CD4-positive, alpha-beta T cell treated with Interleukin-2 at 100 ng/mL for 4 hours (primary cell): ENCODE data around the gene AGAP1.
A peak's percentile ranks its signal among the peaks of the same experiment; 100 is the strongest.

Experiments
- DNase-seq: peaks from one replicate; pipeline ENCODE4 v3.0.0-alpha.2; 2020; ENCODE audit warnings: low spot score

AGAP1 gene

DNA sequence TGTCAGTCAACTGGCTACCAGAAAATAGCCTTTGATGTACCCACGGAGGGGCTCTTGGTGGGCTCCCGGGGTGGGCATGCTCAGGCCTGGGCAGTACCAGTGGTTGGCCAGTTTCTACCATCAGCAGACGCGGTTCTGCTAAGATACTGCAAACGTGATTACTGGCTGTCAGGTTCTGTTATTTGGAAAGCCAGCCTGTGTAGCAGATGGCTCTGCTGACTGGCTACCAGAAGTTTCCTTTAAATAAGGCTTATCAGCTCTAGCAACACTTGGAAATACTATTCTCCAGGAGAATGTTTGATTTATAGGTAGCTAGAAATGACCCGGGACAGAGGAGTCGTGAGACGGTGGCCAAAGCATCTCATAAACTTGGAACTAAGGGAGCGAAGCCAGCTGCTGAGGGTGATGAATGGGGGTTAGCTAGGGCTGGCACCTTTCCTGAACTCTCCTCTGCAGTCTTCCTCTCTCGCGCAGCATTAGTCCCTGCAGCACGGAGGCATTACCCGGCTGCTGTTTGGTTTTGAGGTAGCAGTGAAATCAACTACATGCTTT lies 171.9 kb downstream of the AGAP1 start:
- no peak for DNase-seq

DNA sequence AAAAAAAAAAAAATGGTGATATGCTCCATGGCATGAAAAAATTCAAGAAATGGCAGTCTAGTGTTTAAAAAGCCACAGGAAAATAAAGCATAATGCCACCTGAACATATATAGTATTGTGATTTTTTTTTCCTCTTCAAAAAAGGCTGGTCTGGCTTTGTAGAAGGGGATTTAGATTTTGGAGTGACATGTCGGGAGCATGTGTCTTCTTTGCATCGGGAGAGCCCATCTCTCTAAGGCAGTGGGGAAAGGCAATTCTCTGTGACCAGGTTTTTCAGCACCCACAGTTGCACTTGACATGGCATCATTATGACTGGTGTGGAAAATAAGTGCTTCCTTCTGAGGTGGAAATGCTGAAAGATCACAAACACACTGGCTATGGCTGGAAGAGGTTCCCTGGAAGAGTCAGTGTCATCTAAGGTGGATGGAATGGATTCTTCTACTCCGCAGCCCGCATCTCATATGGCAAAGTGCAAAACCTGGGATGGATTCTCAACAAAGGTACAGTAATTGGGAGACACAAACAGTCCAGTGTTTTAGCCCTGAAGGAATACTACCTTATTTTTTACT lies 172.5 kb downstream of the AGAP1 start:
- DNase-seq = peak; percentile 49

DNA sequence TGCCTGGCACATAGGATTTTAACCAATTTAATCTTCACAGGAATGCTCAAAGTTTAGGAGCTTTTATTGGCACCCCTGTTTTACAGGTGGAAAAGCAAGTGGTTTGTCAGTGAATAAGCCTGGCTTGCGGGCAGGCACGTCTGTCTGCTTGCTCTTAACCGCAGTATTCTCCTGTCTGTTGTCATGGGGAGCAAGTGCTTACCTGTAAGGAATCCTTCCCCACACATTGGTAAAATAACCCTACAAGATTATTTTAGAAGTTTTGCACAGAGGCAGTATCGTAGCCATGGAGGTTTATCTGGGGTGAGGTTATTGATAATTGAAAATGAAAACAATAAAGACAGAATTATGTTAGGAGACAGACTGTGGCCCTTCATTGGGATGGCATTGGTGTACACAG lies 174.9 kb downstream of the AGAP1 start:
- DNase-seq = no peak

GRCh38 chr2:235669269-235669831 lies 175.5 kb downstream of the AGAP1 start:
- peak; percentile 52 for DNase-seq

DNA sequence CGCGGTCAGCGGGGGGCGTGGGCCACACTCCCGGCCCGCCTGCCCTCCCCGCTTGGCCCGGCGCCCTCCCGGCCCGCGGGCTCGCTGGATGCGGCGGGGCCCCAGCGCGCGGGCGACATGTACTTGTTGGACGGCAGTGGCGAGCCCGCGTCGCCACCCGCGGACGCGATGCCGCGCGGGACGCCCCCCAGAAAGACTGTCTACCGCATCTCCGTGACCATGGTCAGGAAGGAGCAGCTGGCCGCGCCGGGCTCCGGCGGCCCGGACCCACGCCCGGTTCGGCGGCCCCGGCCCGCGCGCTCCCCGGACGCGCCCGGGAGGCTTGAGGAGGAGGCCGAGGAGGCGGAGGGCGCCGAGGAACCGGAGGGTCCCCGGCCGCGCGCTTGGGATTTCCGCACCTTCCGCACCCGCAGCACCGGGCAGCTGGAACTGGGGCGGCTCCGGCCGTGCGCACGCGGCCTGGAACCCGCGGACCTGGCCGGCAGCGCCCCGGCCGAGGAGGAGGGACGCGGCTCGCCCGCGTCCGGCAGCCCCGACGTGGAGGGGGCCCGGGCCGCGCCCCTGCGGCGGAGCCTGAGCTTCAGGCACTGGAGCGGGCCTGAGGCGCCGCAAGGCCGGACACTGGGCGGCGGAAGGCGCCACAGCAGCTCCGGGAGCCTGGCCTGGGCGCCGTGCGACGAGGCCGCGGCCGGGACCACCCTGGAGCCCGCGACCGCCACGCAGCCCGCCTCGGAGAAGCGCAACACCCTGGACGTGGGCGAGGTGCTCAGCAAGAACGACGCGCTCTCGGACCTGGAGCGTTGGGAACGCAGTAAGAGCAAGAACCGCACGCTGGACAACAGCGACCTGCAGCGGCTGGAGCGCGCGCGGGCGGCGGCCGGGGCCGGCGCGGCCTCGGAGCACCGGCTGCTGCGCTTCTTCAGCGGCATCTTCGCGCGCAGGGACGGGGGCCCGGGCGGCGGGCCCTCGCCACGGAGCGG lies 176.4 kb downstream of the AGAP1 start:
- no peak for DNase-seq

- DNase-seq = no peak
These were observed 177.3 kb downstream of the AGAP1 start for GRCh38 chr2:235670974-235671787.

- no peak for DNase-seq
These were observed 178.9 kb downstream of the AGAP1 start for GRCh38 chr2:235672720-235673119.

DNA sequence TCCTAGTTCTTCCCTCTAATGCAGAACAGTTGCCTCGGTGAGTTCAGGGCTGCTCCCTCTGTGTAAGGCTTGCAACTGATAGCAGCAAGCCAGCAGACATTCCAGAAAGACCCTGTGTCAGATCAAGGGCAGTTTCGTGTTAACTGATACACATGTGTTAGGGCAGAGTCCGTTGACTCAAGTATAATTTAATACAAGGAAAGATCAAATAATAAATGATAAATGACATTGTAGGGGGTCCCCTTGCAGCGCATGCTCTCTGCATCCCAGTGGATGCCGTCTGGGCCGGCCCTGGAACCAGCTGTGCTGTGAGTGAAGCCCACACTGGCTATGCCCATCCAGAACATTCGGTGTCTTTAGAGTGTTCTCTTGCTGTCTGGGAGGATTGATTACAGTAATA lies 180.3 kb downstream of the AGAP1 start:
- no peak for DNase-seq

GRCh38 chr2:235674812-235675211 lies 181.0 kb downstream of the AGAP1 start:
- no peak for DNase-seq

GRCh38 chr2:235675678-235676535 lies 182.1 kb downstream of the AGAP1 start:
- no peak for DNase-seq

DNA sequence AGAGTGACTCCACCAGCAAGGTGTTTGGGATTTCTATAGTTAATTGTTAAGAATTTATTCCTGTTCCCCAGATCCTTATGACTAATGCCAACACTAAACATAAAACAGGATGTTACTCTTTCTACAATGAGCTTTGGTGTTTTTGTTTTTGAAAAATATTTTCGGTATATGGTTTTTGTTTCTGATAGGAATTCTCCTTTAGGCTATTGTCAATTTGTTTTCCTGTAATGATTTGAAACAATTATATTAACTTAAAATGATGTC lies 182.6 kb downstream of the AGAP1 start:
- no peak for DNase-seq

GRCh38 chr2:235677276-235677788 lies 183.5 kb downstream of the AGAP1 start:
- no peak for DNase-seq

DNA sequence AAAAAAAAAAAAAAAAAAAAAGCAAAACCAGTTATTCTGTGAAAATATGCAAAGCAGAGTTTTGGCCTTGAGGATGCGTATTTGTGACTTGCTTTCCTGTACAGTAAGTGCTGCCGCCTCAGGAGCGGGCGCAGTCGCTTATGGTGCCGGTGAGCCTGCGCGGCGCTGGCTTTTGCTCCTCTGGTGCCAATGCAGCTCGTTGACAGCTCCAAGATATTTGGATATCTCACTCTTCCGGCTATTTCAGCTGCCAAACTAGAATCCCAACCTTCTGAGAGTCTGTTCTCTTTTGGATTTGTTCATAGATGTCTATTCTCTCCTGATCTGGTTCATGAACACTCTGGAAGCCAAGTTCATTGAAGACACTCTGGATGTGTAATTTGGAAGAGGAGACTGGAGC lies 184.1 kb downstream of the AGAP1 start:
- DNase-seq = no peak

- DNase-seq = no peak
These were observed 184.9 kb downstream of the AGAP1 start for GRCh38 chr2:235678712-235679111.

- DNase-seq = no peak
These were observed 185.6 kb downstream of the AGAP1 start for GRCh38 chr2:235679471-235679870.

DNA sequence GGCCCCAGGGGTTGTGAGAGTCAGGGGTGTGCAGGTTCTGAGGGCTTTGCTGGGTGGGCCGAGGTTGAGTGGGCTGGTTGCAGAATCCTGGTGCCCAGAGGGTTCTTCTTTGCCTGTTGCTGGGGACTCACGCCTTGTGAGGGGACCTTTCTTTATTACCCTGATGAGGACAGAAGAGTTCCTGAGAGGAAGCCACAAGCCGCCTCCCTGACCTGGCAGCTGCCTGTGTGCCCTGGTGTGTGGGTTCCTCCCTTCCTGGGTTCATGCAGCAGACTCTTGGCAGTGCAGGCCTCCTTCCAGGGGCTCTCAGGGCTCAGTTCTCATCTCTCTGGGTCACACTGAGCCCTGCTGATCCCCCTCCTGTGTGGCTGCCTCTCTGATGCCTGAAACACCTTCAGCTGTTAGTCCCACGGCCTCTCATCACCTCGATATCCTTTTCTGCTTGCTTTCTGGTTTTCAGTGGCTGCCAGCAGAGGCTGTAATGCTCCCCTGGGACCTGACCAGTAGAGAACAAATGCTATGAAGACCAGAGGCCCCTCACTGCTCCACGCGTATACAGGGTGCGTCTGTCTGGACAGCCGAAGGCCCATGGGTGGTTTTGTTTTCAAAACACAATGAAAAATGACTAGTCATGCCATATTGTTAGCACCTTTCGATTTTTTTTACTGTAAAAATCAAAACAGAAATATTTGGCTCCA lies 191.3 kb downstream of the AGAP1 start:
- peak; percentile 7 for DNase-seq

DNA sequence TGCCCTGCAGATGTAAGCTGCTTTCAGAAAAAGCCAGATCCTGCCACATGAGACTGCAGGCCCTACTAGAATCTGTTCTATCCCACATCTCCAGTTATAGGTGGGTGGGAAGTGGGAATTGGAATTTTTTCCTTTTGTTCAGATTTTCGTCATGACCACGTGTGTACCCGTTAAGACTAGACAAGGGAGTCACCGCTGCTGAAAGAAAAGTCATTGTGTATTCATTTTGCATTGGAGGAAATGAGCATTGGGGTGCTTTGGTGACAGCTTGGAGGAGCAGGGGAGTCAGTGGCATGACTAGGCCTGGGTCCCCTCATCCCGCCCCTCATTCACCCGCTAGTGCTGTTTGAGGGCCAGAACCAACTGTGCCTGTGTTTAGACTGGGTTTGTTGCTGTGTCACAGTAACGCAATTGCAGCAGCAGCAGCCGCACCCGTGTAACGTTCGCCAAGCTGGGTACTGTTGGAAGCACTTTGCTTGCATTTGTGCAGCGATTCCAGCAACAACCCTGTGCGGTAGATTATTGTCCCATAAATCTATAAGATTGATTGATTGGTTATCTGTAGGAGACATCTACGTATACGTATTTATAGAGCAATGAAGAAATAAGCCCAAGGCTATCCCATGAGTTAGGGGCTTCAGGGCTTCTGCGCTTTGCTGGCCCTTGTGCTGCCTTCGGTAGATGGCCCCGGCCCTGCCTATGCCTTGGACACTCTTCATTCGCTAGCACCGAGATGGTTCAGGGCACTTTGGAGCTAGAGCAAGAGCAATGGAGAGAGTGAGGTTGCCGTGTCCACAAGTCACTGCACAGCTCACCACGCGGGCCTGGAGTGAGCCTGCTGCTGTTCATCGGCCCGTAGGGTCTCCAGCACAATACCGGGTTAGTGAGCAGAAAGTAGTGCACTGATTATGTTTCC lies 194.9 kb downstream of the AGAP1 start:
- DNase-seq = no peak

DNA sequence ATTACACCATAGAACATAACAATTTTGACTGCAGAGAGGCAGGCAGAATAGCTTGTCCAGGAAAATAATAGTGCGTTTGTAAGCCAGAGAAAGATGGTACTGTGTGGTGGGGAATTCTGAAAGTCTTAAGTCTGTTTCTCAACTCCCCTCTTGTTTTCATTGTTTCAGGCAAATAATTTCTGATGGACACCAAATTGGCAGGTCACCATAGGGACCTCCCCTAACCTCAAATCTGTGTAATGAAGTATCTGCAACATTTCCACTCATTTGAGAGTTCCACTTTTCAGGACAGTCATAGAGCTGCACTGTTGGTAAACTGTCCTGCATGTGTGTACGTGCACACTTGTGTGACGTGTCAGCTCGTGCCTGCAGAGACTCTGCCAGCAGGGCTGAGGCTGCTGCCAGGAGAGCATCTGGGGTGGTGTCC lies 195.6 kb downstream of the AGAP1 start:
- DNase-seq = no peak

- DNase-seq = no peak
These were observed 196.4 kb downstream of the AGAP1 start for GRCh38 chr2:235690082-235690808.
